ENCODE measurements around the gene EFEMP2.
A peak's percentile ranks its signal among the peaks of the same experiment; 100 is the strongest.

EFEMP2 gene

GRCh38 chr11:65888163-65888814 lies 15.7 kb upstream of the EFEMP2 start, which contains the start of gene FIBP:
Gene FIBP (minus strand): TSS chr11:65888471. CDS start chr11:65888418, 53 bp downstream.
- H3K4me3 ChIP-seq (replicated peaks in 1 of 2; ENCODE audit: low read depth in 2 of 2, low read length in 2 of 2), result peak within 1 kb of the TSS; percentile 79 to 89
- peak; percentile 68 for TF ChIP-seq CTCF (IDR thresholded peaks at IDR 0.05; ENCODE audit: low read depth, low read length)
- peak; percentile 97 to 99 for DNase-seq (ENCODE audit: low read depth in 2 of 2)

- TF ChIP-seq CTCF (IDR thresholded peaks at IDR 0.05; ENCODE audit: low read depth, low read length), result no peak
- H3K4me3 ChIP-seq (replicated peaks in 1 of 2; ENCODE audit: low read depth in 2 of 2, low read length in 2 of 2), result peak overlapping the region; percentile 79 to 89
- DNase-seq (ENCODE audit: low read depth in 2 of 2), result peak in 1 of 2 donors; percentile 61
Measured at GRCh38 chr11:65887723-65888162, 15.1 kb upstream of the EFEMP2 start.

GRCh38 chr11:65886826-65887722 lies 14.5 kb upstream of the EFEMP2 start:
- no peak for TF ChIP-seq CTCF (IDR thresholded peaks at IDR 0.05; ENCODE audit: low read depth, low read length)
- no peak for DNase-seq (ENCODE audit: low read depth in 2 of 2)
- peak overlapping the region; percentile 79 to 89 for H3K4me3 ChIP-seq (replicated peaks in 1 of 2; ENCODE audit: low read depth in 2 of 2, low read length in 2 of 2)

GRCh38 chr11:65885808-65886536 lies 13.4 kb upstream of the EFEMP2 start:
- no peak for DNase-seq (ENCODE audit: low read depth in 2 of 2)
- H3K4me3 ChIP-seq (replicated peaks in 1 of 2; ENCODE audit: low read depth in 2 of 2, low read length in 2 of 2), result no peak overlapping the region
- no peak for TF ChIP-seq CTCF (IDR thresholded peaks at IDR 0.05; ENCODE audit: low read depth, low read length)

- no peak for TF ChIP-seq CTCF (IDR thresholded peaks at IDR 0.05; ENCODE audit: low read depth, low read length)
- DNase-seq (ENCODE audit: low read depth in 2 of 2), result no peak
- no peak overlapping the region for H3K4me3 ChIP-seq (replicated peaks in 1 of 2; ENCODE audit: low read depth in 2 of 2, low read length in 2 of 2)
Measured at GRCh38 chr11:65885231-65885630, 12.6 kb upstream of the EFEMP2 start.

GRCh38 chr11:65884716-65885092 lies 12.1 kb upstream of the EFEMP2 start:
- TF ChIP-seq CTCF (IDR thresholded peaks at IDR 0.05; ENCODE audit: low read depth, low read length), result peak; percentile 99
- no peak overlapping the region for H3K4me3 ChIP-seq (replicated peaks in 1 of 2; ENCODE audit: low read depth in 2 of 2, low read length in 2 of 2)
- peak; percentile 78 to 84 for DNase-seq (ENCODE audit: low read depth in 2 of 2)

All from cardiac fibroblast (primary cell).